Measurements from ENCODE around the gene CES2.
"Not testable (repeated sequence)": the region's sequence is repeated elsewhere in the genome, so short reads cannot be mapped to it uniquely, and the experiment has no call there.

Gene CES2

GRCh38 chr16:66986559-66986958 lies 51.2 kb downstream of the CES2 start:
- no peak for TF ChIP-seq CTCF (IDR thresholded peaks at IDR 0.05)
- H3K27ac ChIP-seq: no peak overlapping the region
- H3K4me3 ChIP-seq: no peak overlapping the region
- no peak for DNase-seq (ENCODE audit: low spot score)

DNA sequence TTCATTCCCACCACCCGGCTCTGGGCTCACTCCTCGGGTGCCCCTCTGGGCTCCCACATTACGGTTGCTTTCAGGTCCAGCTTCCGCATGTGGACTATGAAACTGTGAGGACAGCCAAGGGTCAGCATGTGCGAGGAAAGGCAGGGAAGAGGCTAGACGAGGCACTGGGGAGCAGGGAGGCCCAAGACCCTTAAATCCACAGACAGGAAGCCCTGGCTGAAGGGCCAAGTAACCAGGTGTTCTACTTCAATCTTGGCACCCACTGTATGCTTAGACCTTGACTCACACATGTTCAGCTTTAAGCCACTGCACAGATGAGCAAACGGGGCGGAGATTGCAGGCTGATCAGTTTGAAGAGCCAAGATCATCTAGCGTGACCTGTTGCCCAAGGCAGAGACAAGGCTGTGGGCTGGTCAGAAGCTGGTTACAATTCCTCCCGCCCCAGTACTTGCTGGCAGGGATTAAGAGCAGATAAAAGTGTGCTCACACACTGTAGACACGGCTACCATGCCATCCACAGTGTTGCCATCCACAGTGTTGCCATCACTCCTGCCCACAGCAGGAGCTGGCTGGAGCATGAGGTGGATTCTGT lies 53.0 kb downstream of the CES2 start, which contains the start of gene CES4A:
TSS of gene CES4A (plus strand) at position 393 of the 592 bp plus-strand sequence. CDS start at position 577, 184 bp downstream.
- TF ChIP-seq CTCF (IDR thresholded peaks at IDR 0.05): no peak
- H3K4me3 ChIP-seq: no peak within 1 kb of the TSS
- no peak for DNase-seq (ENCODE audit: low spot score)
- H3K27ac ChIP-seq: no peak within 1 kb of the TSS

DNA sequence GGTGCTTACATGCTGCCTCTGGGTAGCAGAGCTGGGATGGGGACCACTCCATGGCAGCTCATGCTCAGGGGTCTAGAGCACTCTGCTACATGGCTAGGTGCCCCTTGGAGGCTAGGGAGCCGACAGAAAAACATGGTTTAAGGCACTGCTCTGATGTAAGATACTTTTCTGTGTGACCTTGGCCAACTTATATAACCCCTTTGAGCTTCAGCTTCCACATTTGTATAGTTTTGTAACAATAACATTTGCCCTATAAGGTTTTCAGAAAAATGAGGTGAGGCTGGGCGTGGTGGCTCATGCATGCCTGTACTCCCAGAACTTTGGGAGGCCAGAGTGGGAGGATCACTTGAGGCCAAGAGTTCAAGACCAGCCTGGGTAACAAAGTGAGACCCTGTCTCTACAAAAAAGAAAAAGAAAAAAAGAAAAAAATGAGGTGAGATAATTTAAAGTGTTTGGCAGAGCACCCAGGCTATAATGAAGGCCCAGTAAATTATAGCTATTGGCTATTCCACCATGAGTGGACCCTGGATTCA lies 56.3 kb downstream of the CES2 start:
- no peak for TF ChIP-seq CTCF (IDR thresholded peaks at IDR 0.05)
- no peak for DNase-seq (ENCODE audit: low spot score)
- no peak overlapping the region for H3K4me3 ChIP-seq
- H3K27ac ChIP-seq: no peak overlapping the region

DNA sequence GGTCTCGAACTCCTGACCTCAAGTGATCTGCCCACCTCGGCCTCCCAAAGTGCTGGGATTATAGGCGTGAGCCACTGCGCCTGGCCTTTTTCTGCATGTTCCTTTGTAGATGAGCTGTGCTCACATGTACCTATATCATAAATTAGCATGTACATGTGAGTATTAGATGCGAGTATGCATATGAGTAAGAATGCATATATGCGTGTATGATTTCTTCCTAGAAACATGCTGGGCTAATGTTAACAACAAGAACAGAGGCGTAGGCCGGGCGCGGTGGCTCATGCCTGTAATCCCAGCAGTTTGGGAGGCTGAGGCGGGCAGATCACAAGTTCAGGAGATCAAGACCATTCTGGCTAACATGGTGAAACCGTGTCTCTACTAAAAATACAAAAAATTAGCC lies 58.2 kb downstream of the CES2 start:
- not testable (repeated sequence) for H3K4me3 ChIP-seq; H3K27ac ChIP-seq; DNase-seq (ENCODE audit: low spot score)
